ENCODE data around the gene CTSL.
A peak's percentile ranks its signal among the peaks of the same experiment; 100 is the strongest.

Gene CTSL

GRCh38 chr9:87725900-87726709, at the start of gene CTSL:
TSS of gene CTSL (plus strand) at chr9:87726119. CDS start at chr9:87727604, 1,485 bp downstream.
- peak; percentile 49 for TF ChIP-seq CTCF (IDR thresholded peaks at IDR 0.05)

DNA sequence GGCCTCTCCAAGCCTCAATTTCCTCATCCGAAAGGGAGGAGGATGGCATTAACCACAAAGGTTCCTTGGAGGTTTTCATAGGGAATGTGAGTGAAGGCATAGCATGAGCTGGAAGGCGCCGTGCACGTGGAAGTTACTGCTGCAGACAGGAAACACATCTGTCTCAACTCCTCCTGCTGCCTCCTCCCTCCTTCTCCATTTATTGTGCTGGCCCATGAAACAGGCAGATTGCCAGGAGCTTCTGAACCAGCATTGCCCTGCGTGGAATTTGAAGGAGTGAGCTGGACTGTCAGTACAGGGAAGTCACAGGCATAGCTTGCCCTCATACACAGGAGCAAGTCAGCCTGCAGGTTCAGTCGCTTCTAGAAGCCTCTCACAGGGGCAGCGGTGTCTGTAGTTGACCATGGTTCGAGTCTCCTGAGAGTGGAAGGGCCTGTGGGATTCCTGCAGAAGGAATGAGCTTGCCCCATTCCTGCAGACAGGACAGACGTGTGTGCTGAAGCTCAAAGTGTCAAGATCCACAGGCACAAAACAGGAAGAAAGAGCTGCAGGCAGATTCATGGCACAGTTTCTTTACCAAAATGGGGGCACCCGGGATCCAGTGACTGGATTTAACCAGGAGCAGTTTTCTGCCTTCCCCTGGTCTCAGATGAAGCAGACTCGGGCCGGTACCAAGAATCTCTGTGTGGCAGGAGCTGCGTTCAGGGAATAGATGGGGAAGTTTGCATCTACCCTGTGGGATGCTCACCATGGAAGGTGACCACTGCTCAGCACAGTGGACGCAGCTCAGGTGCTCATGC, 48.7 kb upstream of the CTSL start:
- no peak for TF ChIP-seq CTCF (IDR thresholded peaks at IDR 0.05)

DNA sequence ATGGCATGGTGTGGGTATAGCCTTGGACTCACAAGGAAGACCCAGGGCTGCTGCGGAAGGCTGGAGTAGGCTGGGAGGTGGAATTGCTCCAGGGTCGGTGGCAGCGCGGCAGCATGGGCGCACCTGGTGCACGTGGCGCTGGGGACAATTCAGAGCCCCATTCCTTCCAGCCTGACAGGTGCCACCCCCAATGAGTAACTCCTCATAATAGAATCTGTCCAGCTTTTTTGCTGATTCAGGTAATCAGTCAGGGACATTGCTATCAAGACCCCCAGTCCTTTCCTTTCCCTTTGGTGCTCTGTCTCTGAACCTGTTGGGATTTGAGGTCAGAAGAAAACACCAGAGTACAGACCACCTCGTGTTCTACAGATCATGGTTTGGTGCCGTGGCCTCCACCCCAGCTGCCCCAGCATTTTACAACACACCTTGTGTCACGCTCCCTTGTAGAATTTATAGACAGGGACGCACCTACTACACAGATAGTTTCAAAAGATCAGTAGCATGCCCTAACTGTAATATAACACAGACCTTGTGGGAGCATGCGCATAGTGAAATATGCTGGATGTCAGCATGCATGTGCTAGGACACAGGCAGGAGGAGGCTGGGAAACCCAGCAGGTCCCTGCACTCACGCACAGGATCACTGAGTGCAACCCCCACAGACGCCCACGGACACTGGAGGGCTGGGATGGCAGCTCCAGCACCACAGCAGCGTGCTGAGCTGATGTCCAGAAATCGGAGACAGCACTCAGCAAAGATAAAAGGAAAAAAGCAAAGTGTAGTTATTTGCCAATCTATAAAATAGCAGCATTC, 47.9 kb upstream of the CTSL start:
- TF ChIP-seq CTCF (IDR thresholded peaks at IDR 0.05) = no peak

DNA sequence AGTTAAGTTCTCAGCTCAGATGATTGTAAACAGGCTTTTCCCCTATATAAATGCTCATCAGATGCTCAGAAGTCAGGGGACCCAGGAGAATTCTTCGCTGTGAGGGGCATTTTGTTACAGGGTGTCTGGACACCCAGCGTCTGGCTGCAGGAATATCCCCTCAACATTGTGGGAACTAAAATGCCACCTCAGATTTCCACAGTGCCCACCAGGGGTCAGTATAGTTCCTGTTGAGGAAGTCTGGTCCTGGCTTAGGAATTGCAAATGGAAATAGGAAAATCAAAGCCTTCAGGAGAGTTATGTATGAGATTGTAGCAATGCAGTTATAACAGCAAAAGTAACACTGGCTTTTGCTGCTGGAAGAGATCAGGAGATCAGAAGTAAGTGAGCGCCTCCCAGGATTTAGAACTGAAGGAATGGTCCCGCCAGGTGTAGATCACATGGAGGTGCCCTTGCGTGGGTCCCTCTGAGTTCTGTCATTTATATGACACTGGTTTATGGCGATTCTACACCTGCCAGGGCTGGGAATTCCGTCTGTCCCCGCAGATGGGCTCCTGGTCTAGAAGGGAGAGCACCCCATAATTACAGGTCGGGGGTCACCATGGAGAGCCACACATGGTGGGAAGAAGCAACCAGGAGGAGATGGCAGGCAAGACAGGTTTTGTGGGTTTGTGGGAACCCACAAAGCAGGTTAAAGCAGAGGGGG, 47.1 kb upstream of the CTSL start:
- peak; percentile 83 for TF ChIP-seq CTCF (IDR thresholded peaks at IDR 0.05)

- TF ChIP-seq CTCF (IDR thresholded peaks at IDR 0.05) = no peak
Measured at GRCh38 chr9:87681271-87682061, 44.5 kb upstream of the CTSL start.

DNA sequence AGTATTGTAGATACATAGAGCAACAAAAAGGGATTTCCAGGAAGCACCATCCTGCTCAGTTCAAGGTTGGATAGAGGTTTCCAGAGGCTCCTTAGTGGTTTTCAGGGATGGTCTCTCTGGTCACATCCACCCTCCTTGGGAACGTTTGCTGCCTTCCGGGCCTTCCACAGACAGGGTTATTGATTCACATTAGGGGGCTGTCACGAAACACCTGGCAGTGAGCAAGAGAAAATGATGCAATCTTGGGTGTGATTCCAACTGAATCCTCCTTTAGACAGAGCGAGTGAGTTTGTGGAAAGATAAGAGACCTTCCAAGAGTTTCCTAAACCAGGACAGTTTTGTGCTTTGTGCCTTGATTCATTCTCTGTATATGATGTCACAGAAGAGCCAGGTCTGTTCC, 43.8 kb upstream of the CTSL start:
- no peak for TF ChIP-seq CTCF (IDR thresholded peaks at IDR 0.05)

Measured in LNCAP (cell line).